Endothelial cell of umbilical vein (primary cell): ENCODE results near the gene TGFBR3.

Experiments
- EZH2 ChIP-seq: IDR thresholded peaks from 2 replicates; pipeline ENCODE4 v1.6.1; 2012; ENCODE audit warnings: borderline replicate concordance, low read depth, mild to moderate bottlenecking, moderate library complexity, low read length, inconsistent platforms; ENCODE audit not compliant: severe bottlenecking
- FOS ChIP-seq: IDR thresholded peaks from 2 replicates; pipeline ENCODE4 v1.6.1; 2011; ENCODE audit warnings: mild to moderate bottlenecking, low read length, moderate library complexity, borderline replicate concordance; ENCODE audit not compliant: insufficient read depth
- MAX ChIP-seq: IDR thresholded peaks from 2 replicates; pipeline ENCODE4 v1.6.1; 2011; ENCODE audit not compliant: insufficient read depth, insufficient read length
- MYC ChIP-seq: IDR thresholded peaks from one replicate; pipeline ENCODE4 v1.6.1; 2011; ENCODE audit warnings: mild to moderate bottlenecking, low read depth, low read length
- POLR2A ChIP-seq: IDR thresholded peaks from 2 replicates; pipeline ENCODE4 v1.6.1; 2012; ENCODE audit warnings: low read depth, mild to moderate bottlenecking, control low read depth, low read length
- POLR2AphosphoS5 ChIP-seq: IDR thresholded peaks from 2 replicates; pipeline ENCODE4 v1.6.1; 2012; ENCODE audit warnings: low read depth, mild to moderate bottlenecking, control low read depth, low read length, moderate library complexity; ENCODE audit not compliant: insufficient read depth
- TF ChIP-seq, protein P1 (sequence below), 2 donors: IDR thresholded peaks; 1 replicate in 1 of 2; 2 replicates in 1 of 2; pipeline ENCODE4 v1.5.1; 2011; ENCODE audit warnings: low read length in 2 of 2, mild to moderate bottlenecking in 2 of 2, moderate library complexity in 2 of 2, control low read depth in 1 of 2, inconsistent platforms in 1 of 2, low read depth in 1 of 2; ENCODE audit not compliant: insufficient read depth in 1 of 2; ENCODE audit errors: extremely low read depth in 1 of 2

- TF ChIP-seq POLR2A (no peak), POLR2AphosphoS5 (no peak), EZH2 (no peak), MAX (no peak), FOS (no peak), MYC (no peak)
- TF ChIP-seq, protein P1, sequence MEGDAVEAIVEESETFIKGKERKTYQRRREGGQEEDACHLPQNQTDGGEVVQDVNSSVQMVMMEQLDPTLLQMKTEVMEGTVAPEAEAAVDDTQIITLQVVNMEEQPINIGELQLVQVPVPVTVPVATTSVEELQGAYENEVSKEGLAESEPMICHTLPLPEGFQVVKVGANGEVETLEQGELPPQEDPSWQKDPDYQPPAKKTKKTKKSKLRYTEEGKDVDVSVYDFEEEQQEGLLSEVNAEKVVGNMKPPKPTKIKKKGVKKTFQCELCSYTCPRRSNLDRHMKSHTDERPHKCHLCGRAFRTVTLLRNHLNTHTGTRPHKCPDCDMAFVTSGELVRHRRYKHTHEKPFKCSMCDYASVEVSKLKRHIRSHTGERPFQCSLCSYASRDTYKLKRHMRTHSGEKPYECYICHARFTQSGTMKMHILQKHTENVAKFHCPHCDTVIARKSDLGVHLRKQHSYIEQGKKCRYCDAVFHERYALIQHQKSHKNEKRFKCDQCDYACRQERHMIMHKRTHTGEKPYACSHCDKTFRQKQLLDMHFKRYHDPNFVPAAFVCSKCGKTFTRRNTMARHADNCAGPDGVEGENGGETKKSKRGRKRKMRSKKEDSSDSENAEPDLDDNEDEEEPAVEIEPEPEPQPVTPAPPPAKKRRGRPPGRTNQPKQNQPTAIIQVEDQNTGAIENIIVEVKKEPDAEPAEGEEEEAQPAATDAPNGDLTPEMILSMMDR (IDR thresholded peaks at IDR 0.05; ENCODE audit: extremely low read depth in 1 of 2, insufficient read depth in 1 of 2, low read depth in 1 of 2, low read length in 2 of 2), result no peak
Measured at GRCh38 chr1:91764471-91765115, 121.4 kb downstream of the TGFBR3 start.
